Stimulated activated CD8-positive, alpha-beta memory T cell treated with anti-CD3 and anti-CD28 coated beads, Interleukin-7, amount 100 ng/mL, for 48 hours (primary cell): ENCODE results near the gene SSH2.
A peak's percentile ranks its signal among the peaks of the same experiment; 100 is the strongest.
"Not testable (repeated sequence)": the region's sequence is repeated elsewhere in the genome, so short reads cannot be mapped to it uniquely, and the experiment has no call there.

Source experiments
- DNase-seq, 2 donors: peaks; one replicate each; pipeline ENCODE4 v3.0.0-alpha.2; 2020; ENCODE audit warnings: low read depth in 1 of 2; ENCODE audit errors: extremely low read depth in 1 of 2

The SSH2 gene

GRCh38 chr17:29931231-29931932 is 1.4 kb upstream of the SSH2 start:
- peak in 1 of 2 donors; percentile 62 for DNase-seq

GRCh38 chr17:29930409-29931010 is 482 bp upstream of the SSH2 start:
- no peak for DNase-seq

- peak in 1 of 2 donors; percentile 12 for DNase-seq
Observed at GRCh38 chr17:29929006-29929532, 959 bp downstream of the SSH2 start.

- no peak for DNase-seq
Observed at GRCh38 chr17:29927546-29927945, 2.5 kb downstream of the SSH2 start.

GRCh38 chr17:29924786-29925185 is 5.2 kb downstream of the SSH2 start:
- DNase-seq = no peak

GRCh38 chr17:29918922-29919856 is 10.8 kb downstream of the SSH2 start:
- no peak for DNase-seq

- DNase-seq = no peak
Observed at GRCh38 chr17:29918016-29918415, 12.0 kb downstream of the SSH2 start.

- no peak for DNase-seq
Observed at GRCh38 chr17:29914819-29915537, 15.1 kb downstream of the SSH2 start.

GRCh38 chr17:29911641-29912177 is 18.3 kb downstream of the SSH2 start:
- DNase-seq = no peak

- no peak for DNase-seq
Observed at GRCh38 chr17:29909236-29910003, 20.6 kb downstream of the SSH2 start.

- DNase-seq = no peak
Observed at GRCh38 chr17:29906969-29907368, 23.1 kb downstream of the SSH2 start.

GRCh38 chr17:29905879-29906167 is 24.2 kb downstream of the SSH2 start:
- no peak for DNase-seq

- no peak for DNase-seq
Observed at GRCh38 chr17:29905086-29905878, 24.7 kb downstream of the SSH2 start.

GRCh38 chr17:29903471-29903870 is 26.6 kb downstream of the SSH2 start:
- DNase-seq = no peak

- DNase-seq = not testable (repeated sequence)
Observed at GRCh38 chr17:29897136-29897535, 32.9 kb downstream of the SSH2 start.

GRCh38 chr17:29892201-29892600 is 37.8 kb downstream of the SSH2 start:
- DNase-seq = no peak

GRCh38 chr17:29891131-29891530 is 38.9 kb downstream of the SSH2 start:
- DNase-seq = no peak

- DNase-seq = no peak
Observed at GRCh38 chr17:29885031-29885640, 44.9 kb downstream of the SSH2 start.

- DNase-seq = no peak
Observed at GRCh38 chr17:29883497-29883896, 46.5 kb downstream of the SSH2 start.
